Activated CD4-positive, alpha-beta T cell treated with anti-CD3 and anti-CD28 coated beads, Interleukin-2, amount 10 ng/mL, durations not matched to agents 7 days and 5 days (primary cell): Measurements from ENCODE around the gene VHLL. TPM values are rescaled to one million over a fixed set of nuclear protein-coding genes. Genes with fewer than 3 reads are reported as not detected.

Experiments used
- CTCF ChIA-PET: fragments of 350-600 bp; sonication (Branson Sonifier 250); formaldehyde crosslinking; loops from one replicate; lab custom pipeline; 2021; ENCODE audit warnings: antibody characterized with exemption; lab: Charles Lee
- POLR2A ChIA-PET: fragments of 350-600 bp; sonication (Branson Sonifier 250); formaldehyde crosslinking; loops from one replicate; lab custom pipeline; 2021; ENCODE audit warnings: antibody characterized with exemption; lab: Charles Lee
- DNase-seq: peaks from one replicate; pipeline ENCODE4 v3.0.0-alpha.2; 2020
- H3K27ac Mint-ChIP-seq: one replicate; pipeline ENCODE4 v1.8.0; 2021; ENCODE audit warnings: mild to moderate bottlenecking, moderate library complexity, mixed read lengths
- H3K27me3 Mint-ChIP-seq: one replicate; pipeline ENCODE4 v1.8.0; 2021; ENCODE audit warnings: mixed read lengths
- H3K36me3 Mint-ChIP-seq: one replicate; pipeline ENCODE4 v1.8.0; 2021; ENCODE audit warnings: low read depth, mixed read lengths
- H3K4me1 Mint-ChIP-seq: one replicate; pipeline ENCODE4 v1.8.0; 2021; ENCODE audit warnings: mixed read lengths
- H3K4me3 Mint-ChIP-seq: one replicate; pipeline ENCODE4 v1.8.0; 2021; ENCODE audit warnings: mild to moderate bottlenecking, moderate library complexity, mixed read lengths
- H3K9me3 Mint-ChIP-seq: one replicate; pipeline ENCODE4 v1.8.0; 2021; ENCODE audit warnings: mixed read lengths
- total RNA-seq, 2 experiments: library from RNA; stranded (reverse); gene quantifications; one replicate each; pipeline ENCODE4 v1.2.3, GENCODE V29; 2021

VHLL gene
- total RNA-seq, 2 experiments from 2014 or later, result 0.52 TPM; not detected in 1

- ChIA-PET POLR2A (no interaction called here), CTCF (no interaction called here)
- no peaks in the 10 kb centered on the region for H3K27me3 Mint-ChIP-seq
- no peaks in the 10 kb centered on the region for H3K9me3 Mint-ChIP-seq
- H3K27ac Mint-ChIP-seq, result no peak overlapping the region
- no peaks in the 10 kb centered on the region for H3K4me1 Mint-ChIP-seq
- H3K36me3 Mint-ChIP-seq, result peaks cover 49% of the 10 kb centered on the region
- DNase-seq, result no peak
- no peak overlapping the region for H3K4me3 Mint-ChIP-seq
These were observed 21.5 kb upstream of the VHLL start for GRCh38 chr1:156320560-156320959.

- no peaks in the 10 kb centered on the region for H3K27me3 Mint-ChIP-seq
- ChIA-PET POLR2A (no interaction called here), CTCF (interaction anchor here (0.6 to 1.9 kb wide), 16 partner anchors 9 to 190 kb away, joined by 3 to 8 read pairs (median 4); partner anchors contain the start of gene CCT3)
- peak; percentile 43 for DNase-seq
- H3K4me1 Mint-ChIP-seq, result no peaks in the 10 kb centered on the region
- H3K4me3 Mint-ChIP-seq, result no peak overlapping the region
- H3K9me3 Mint-ChIP-seq, result no peaks in the 10 kb centered on the region
- H3K27ac Mint-ChIP-seq, result no peak overlapping the region
- H3K36me3 Mint-ChIP-seq, result peaks cover 43% of the 10 kb centered on the region
These were observed 20.6 kb upstream of the VHLL start for GRCh38 chr1:156319664-156320063.

DNA sequence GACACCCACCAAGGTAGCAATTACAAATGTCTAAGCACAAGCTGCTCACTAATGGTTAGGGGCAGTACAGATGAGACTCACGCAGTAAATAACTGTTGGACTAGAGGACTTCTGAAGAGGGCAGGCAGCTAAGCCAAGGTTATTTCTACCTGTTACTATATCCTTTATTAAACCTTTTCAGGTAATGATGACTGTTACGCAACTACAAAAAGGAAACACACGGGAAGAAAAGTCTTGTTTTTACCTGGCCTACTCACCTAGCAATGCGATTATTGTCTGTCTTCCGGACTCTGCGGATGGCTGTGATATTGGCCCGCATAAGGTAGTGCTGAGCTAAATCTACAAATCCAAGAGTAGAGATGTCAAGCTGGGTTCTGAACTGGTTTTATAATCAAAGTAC lies 17.8 kb upstream of the VHLL start:
- DNase-seq, result no peak
- ChIA-PET CTCF (interaction anchor here (0.5 to 1.0 kb wide), 4 partner anchors 10 to 33 kb away, joined by 3 to 4 read pairs (median 3); no protein-coding TSS in a partner anchor), POLR2A (no interaction called here)
- no peak overlapping the region for H3K4me3 Mint-ChIP-seq
- no peaks in the 10 kb centered on the region for H3K9me3 Mint-ChIP-seq
- no peak overlapping the region for H3K27ac Mint-ChIP-seq
- no peaks in the 10 kb centered on the region for H3K27me3 Mint-ChIP-seq
- no peaks in the 10 kb centered on the region for H3K4me1 Mint-ChIP-seq
- peaks cover 48% of the 10 kb centered on the region for H3K36me3 Mint-ChIP-seq

DNA sequence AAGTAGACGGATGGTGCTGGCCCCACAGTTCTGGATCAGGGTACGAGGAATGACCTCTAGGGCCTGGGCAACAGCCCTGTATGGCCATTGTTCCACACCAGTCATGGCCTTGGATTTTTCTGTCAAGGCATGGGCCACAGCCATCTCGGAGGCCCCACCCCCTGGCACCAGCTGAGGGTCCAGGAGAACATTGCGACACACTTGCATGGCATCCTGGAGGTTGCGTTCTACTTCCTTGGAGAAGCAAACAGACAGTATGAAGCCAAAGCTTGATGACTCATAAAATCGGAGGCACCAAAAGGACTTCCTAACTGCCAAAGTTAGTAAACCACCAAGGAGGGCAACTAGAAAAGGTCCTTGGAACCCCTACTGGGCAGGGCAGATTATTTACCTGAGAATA lies 11.9 kb upstream of the VHLL start:
- Mint-ChIP-seq H3K9me3 (no peaks in the 10 kb centered on the region), H3K27ac (no peak overlapping the region), H3K27me3 (no peaks in the 10 kb centered on the region), H3K4me1 (no peaks in the 10 kb centered on the region), H3K4me3 (no peak overlapping the region), H3K36me3 (peaks cover 50% of the 10 kb centered on the region)
- POLR2A ChIA-PET, result no interaction called here
- CTCF ChIA-PET, result interaction anchor here (0.8 kb wide), 1 partner anchor 8 kb away, joined by 3 read pairs; no protein-coding TSS in a partner anchor
- DNase-seq, result no peak

DNA sequence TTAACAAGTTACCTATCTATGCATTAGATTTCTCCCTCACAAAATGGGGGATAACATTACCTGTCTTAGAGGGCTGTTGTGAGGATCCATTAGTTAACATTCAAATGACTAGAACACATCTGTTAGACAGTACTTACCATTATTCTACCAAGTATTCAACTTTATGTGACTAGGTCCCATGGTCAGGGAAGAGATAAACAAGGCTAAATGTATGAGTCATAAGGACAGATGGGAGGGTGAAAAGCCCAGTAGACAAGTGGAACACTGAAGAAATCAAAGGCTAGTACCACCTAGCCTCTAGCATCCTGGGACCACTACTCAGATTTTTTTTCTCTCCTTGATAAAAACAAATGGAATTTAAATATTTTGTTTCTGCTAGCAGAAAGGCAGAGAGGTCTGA lies 9.0 kb upstream of the VHLL start:
- POLR2A ChIA-PET, result no interaction called here
- H3K27ac Mint-ChIP-seq, result no peak overlapping the region
- H3K9me3 Mint-ChIP-seq, result no peaks in the 10 kb centered on the region

DNA sequence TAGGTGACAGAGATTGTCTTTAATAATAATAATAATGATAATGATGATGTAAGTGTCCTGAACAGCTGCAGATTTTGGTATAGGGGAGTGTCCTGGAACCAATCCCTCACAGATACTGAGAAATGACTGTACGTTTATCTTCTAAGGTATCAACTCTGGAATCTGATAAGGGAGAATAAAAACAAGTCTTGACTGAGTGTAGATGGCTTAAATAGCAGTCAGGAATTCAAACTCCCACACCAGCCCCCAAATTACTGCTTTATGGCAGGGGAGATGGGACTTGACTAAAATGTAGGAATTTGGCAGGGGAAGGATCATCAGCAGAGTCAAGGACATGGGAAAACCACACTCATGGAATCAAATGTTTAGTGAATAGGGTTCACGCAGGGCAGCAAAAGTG lies 6.1 kb upstream of the VHLL start:
- no peaks in the 10 kb centered on the region for H3K27me3 Mint-ChIP-seq

More for the DNA sequence above, 9.0 kb upstream of the VHLL start:
- CTCF ChIA-PET, result interaction anchor here (1.2 to 1.3 kb wide), 2 partner anchors 25 to 211 kb away, joined by 3 to 4 read pairs; partner anchors contain the start of gene SMG5
- no peak for DNase-seq
- peaks cover 1% of the 10 kb centered on the region for H3K4me1 Mint-ChIP-seq
- H3K4me3 Mint-ChIP-seq, result no peak overlapping the region
- H3K36me3 Mint-ChIP-seq, result peaks cover 37% of the 10 kb centered on the region
- no peaks in the 10 kb centered on the region for H3K27me3 Mint-ChIP-seq

GRCh38 chr1:156303241-156303640 lies 4.1 kb upstream of the VHLL start:
- no peaks in the 10 kb centered on the region for H3K9me3 Mint-ChIP-seq
- H3K4me3 Mint-ChIP-seq, result no peak overlapping the region
- H3K27me3 Mint-ChIP-seq, result no peaks in the 10 kb centered on the region
- peaks cover 1% of the 10 kb centered on the region for H3K4me1 Mint-ChIP-seq
- no peak overlapping the region for H3K27ac Mint-ChIP-seq
- DNase-seq, result no peak
- H3K36me3 Mint-ChIP-seq, result peaks cover 10% of the 10 kb centered on the region
- ChIA-PET POLR2A (no interaction called here), CTCF (interaction anchor here (0.7 to 1.6 kb wide), 3 partner anchors 16 to 41 kb away, joined by 3 to 4 read pairs (median 3); no protein-coding TSS in a partner anchor)

More for the DNA sequence above, 6.1 kb upstream of the VHLL start:
- CTCF ChIA-PET, result interaction anchor here (0.6 to 1.3 kb wide), 2 partner anchors 20 to 374 kb away, joined by 3 read pairs; no protein-coding TSS in a partner anchor
- Mint-ChIP-seq H3K27ac (no peak overlapping the region), H3K4me3 (no peak overlapping the region), H3K4me1 (peaks cover 1% of the 10 kb centered on the region), H3K9me3 (no peaks in the 10 kb centered on the region), H3K36me3 (peaks cover 19% of the 10 kb centered on the region)
- POLR2A ChIA-PET, result interaction anchor here (0.7 kb wide), 1 partner anchor 190 kb away, joined by 3 read pairs; no protein-coding TSS in a partner anchor
- no peak for DNase-seq

- no peaks in the 10 kb centered on the region for H3K27me3 Mint-ChIP-seq
- ChIA-PET POLR2A (no interaction called here), CTCF (interaction anchor here (0.7 to 1.1 kb wide), 4 partner anchors 14 to 174 kb away, joined by 3 to 4 read pairs (median 3); no protein-coding TSS in a partner anchor)
- H3K4me1 Mint-ChIP-seq, result peaks cover 20% of the 10 kb centered on the region
- H3K36me3 Mint-ChIP-seq, result peaks cover 2% of the 10 kb centered on the region
- H3K27ac Mint-ChIP-seq, result peak within 1 kb of the TSS; percentile 89
- DNase-seq, result peak; percentile 76
- H3K9me3 Mint-ChIP-seq, result no peaks in the 10 kb centered on the region
- H3K4me3 Mint-ChIP-seq, result peak within 1 kb of the TSS; percentile 86
These were observed 3.6 kb downstream of the VHLL start, which contains the start of gene GLMP for GRCh38 chr1:156295391-156295947. GLMP (minus strand) TSS chr1:156295679; CDS start chr1:156295645, 34 bp downstream.

- ChIA-PET CTCF (interaction anchor here (1.0 to 1.3 kb wide), 2 partner anchors 11 to 13 kb away, joined by 3 to 7 read pairs; partner anchors contain the start of genes SMG5 and TMEM79), POLR2A (no interaction called here)
- Mint-ChIP-seq H3K27me3 (no peaks in the 10 kb centered on the region), H3K4me3 (peak overlapping the region; percentile 13), H3K4me1 (peaks cover 20% of the 10 kb centered on the region), H3K9me3 (no peaks in the 10 kb centered on the region), H3K27ac (no peak overlapping the region), H3K36me3 (peaks cover 9% of the 10 kb centered on the region)
- DNase-seq, result no peak
These were observed 5.2 kb downstream of the VHLL start for GRCh38 chr1:156293895-156294294.

- CTCF ChIA-PET, result interaction anchor here (1.3 kb wide), 1 partner anchor 10 kb away, joined by 7 read pairs; the partner anchor contains the start of genes SMG5 and TMEM79
- H3K9me3 Mint-ChIP-seq, result no peaks in the 10 kb centered on the region
- no peak overlapping the region for H3K27ac Mint-ChIP-seq
- POLR2A ChIA-PET, result no interaction called here
- H3K27me3 Mint-ChIP-seq, result no peaks in the 10 kb centered on the region
- peaks cover 20% of the 10 kb centered on the region for H3K4me1 Mint-ChIP-seq
- no peak overlapping the region for H3K4me3 Mint-ChIP-seq
- peaks cover 11% of the 10 kb centered on the region for H3K36me3 Mint-ChIP-seq
- no peak for DNase-seq
These were observed 6.0 kb downstream of the VHLL start for GRCh38 chr1:156293098-156293434.

DNA sequence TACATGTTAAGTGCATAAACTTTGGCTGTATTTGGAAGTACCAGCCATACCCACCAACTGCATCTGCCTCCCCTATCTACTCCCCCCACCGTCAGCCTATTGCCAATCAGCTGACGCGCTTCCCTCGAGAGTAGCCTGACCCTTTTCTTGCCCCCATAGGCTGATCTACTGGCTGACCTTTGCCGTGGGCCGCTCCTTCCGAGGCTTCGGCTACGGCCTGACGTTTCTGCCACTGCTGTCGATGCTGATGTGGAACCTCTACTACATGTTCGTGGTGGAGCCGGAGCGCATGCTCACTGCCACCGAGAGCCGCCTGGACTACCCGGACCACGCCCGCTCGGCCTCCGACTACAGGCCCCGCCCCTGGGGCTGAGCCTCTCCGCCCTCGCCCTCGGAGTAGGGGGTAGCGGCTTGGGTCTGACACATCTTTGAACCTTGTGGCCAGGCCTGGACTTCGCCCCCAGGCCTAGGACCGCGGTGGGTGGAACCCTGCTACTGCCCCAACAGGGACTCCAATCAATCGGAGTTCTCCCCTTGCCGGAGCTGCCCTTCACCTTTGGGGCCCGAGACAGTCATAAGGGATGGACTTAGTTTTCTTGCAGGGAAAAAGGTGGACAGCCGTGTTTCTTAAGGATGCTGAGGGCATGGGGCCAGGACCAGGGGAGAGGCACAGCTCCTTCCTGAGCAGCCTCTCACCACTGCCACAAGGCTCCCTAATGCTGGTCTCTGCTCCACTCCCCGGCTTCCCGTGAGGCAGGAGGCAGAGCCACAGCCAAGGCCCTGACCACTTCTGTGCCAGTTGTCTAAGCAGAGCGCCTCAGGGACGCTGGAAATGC lies 7.7 kb downstream of the VHLL start:
- H3K27me3 Mint-ChIP-seq, result no peaks in the 10 kb centered on the region
- H3K9me3 Mint-ChIP-seq, result no peaks in the 10 kb centered on the region
- CTCF ChIA-PET, result interaction anchor here (1.6 kb wide), 1 partner anchor 8 kb away, joined by 6 read pairs; the partner anchor contains the start of gene SMG5
- POLR2A ChIA-PET, result no interaction called here
- H3K27ac Mint-ChIP-seq, result peak overlapping the region; percentile 25
- H3K36me3 Mint-ChIP-seq, result peaks cover 11% of the 10 kb centered on the region
- H3K4me1 Mint-ChIP-seq, result peaks cover 20% of the 10 kb centered on the region
- peak; percentile 18 for DNase-seq
- no peak overlapping the region for H3K4me3 Mint-ChIP-seq

GRCh38 chr1:156289857-156290256 lies 9.2 kb downstream of the VHLL start:
- Mint-ChIP-seq H3K27ac (no peak overlapping the region), H3K4me3 (no peak overlapping the region), H3K9me3 (no peaks in the 10 kb centered on the region), H3K27me3 (no peaks in the 10 kb centered on the region), H3K36me3 (peaks cover 16% of the 10 kb centered on the region), H3K4me1 (peaks cover 11% of the 10 kb centered on the region)
- CTCF ChIA-PET, result no interaction called here
- DNase-seq, result no peak
- POLR2A ChIA-PET, result no interaction called here
